HG02840 (cell line): ENCODE measurements around the gene COL17A1.

ENCODE experiments used
- ATAC-seq: cut with Tn5 transposase; IDR thresholded peaks from one replicate; pipeline ENCODE4 v1.9.1; 2021; ENCODE audit warnings: mild to moderate bottlenecking, moderate library complexity, moderate number of reproducible peaks; ENCODE audit not compliant: unreplicated experiment, low FRiP score

COL17A1 gene

DNA sequence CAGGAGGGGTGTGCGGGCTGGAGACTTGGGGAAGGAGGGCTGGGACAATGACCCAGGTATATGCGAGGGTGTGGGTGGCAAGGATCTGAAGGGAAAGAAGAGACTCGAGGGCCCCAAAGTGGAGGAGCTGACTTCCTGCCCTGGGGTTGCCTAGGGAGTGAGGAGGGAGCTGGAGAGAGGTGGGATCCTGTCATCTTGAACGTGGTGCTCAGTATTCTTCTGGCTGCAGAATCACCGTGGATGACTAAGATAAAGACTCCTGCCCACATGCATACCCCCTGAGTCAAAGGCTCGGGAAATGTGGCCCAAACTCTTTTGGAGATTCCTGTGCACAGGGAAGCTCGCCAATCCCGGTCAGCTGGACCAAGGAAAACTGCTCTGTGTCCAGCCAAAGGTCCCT is 31.2 kb downstream of the COL17A1 start:
- ATAC-seq = no peak

DNA sequence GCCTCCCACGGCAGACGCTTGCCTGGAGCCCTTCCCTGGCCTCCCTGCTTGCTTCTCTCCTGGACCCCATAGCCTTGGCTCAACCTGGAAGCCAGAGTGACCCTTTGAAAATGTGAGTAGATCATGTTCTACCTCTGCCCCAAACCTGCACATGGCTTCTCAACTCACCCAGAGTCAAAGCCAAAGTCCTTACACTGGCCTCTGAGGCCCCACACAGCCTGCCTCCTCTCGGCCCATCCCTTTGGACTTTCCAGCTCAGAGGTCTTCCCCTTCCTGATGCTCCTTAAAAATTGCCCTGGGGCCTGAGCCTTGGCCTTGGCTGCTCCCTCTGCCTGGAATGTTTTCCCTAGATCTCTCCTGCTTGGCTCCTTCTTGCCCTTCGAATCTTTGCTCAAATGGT is 32.5 kb downstream of the COL17A1 start:
- no peak for ATAC-seq

DNA sequence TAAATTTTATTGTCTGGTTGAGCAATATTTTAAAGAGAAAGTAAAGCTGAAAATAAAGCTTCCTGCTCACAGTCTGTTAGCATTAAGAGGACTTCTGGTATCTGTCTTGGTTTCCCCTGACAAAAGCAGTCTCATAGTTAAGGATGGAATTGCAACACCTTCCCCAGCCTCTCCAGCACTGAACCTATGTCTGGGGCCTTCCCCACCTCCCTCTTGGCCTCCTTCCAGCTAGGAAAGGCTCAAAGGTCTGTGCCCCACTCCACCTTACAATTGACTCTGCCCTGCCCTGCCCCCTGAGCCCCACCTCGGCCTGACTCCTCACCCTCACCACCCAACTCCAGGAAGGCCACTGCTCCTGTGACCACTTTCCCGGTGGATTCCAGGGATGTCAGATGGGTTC is 33.2 kb downstream of the COL17A1 start:
- no peak for ATAC-seq

DNA sequence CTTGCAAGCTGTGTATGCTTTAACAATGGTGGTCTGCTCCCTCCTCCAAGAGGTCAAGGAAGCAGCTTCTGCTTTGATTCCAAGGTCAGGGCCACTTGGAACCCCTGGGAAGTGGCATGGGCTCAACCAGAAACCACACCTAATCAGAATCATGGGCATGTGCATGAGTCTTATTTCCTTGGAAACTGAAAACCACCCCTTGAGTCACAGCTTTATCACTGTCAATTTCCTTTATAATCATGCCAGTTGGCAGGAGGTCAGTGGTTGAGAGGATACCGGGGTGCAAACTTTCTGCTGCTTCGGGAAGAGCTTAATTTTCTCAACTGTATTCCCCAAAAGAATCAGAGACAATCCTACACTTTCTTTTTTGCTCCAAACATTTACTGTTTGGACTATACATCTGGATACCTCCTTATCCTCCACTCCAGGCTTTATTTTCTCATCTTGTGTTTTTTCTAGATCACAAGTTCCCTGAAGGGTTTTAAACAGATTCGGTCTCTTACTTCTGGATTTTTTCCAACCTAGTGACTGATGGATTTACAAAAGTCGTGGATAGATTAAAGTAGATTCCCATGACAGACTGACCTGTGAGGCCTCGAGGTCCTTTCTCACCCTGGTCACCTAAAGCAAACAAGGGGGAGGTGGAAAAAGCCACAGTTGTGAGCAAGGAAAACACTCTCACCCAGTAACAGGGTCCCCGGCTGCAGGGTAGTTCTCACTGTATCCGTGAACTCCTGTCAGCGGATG is 36.0 kb downstream of the COL17A1 start:
- ATAC-seq = no peak

DNA sequence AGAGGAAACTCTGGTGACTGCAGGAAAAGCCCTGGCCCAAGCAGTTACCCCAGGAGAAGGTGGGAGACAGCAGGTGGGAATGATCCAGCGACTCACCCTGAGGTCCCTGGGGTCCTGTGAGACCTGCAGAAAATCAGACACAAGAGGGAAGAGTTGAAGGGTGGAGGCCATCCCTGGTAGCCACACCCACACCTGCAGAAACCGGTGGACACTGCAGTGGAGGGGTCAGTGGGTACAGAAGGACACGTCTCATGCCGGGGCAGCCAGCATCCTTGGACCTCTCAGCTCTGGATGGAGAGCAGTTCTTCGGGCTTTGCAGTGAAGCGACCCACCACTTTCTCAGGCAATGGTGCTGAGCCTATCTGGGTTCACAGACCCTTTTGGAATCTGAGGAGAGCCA is 39.0 kb downstream of the COL17A1 start:
- no peak for ATAC-seq

DNA sequence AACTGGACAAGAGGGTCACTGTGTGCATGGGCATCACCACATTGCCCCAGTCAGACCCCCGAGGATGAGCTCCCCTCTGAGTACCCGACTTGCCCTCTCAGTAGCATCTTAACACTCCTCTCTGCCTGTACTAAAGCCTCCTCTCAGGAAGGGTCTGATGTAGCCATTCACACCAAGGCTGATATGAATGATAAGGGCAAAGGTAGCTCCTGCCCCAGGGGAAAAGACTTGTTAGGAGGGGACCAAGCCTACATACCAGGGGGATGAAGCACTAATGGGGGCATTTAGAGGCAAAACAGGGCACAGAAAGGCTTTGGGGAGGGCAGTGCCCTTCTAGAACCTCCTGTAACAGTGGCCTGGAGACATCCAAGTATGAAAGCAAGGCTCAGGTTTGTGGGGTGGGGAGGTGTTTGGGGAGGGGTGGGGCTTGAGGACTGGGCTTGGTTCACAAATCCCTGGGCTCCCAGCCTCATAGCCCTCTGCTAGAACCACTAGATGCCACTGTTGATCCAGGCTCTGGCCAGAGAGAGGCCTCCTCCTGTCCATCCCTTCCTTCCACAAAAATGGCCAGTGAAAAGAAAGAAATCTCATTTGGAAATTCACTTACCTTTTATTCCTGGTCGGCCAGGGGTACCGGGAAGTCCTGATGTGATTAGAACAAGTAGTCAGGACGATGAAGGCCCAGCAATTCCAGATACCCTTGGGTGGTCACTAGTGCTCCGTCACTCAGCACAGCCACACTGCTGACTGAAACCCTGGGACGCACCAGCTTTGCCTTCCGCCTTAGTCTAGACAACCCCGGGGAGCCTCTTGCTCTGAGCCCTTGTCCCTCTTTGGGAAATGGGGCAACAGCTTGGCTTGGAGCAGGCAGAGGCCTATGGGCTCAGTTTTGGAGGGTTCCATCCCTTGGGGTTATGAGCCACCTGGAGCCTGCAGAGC is 40.3 kb downstream of the COL17A1 start:
- ATAC-seq = no peak

DNA sequence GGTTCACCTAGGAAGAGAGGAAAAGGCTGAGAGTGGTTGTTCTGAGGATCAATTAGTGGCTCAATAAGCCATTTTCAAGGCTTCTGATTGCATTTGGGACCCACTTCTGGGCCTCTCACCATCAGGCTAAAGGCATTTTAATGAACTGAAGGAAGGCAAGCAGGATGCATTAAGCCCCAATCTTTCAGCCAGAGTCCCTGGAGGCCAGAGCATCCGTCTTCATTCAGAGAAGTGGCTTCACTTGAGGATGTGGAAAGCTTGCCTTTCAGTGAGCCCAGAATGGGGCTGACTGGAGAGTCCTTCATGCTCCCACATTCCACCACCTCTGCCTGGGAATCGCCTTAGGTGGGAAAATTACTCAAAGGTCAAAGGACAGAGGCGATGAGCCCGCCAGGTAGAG is 41.8 kb downstream of the COL17A1 start:
- ATAC-seq = no peak

DNA sequence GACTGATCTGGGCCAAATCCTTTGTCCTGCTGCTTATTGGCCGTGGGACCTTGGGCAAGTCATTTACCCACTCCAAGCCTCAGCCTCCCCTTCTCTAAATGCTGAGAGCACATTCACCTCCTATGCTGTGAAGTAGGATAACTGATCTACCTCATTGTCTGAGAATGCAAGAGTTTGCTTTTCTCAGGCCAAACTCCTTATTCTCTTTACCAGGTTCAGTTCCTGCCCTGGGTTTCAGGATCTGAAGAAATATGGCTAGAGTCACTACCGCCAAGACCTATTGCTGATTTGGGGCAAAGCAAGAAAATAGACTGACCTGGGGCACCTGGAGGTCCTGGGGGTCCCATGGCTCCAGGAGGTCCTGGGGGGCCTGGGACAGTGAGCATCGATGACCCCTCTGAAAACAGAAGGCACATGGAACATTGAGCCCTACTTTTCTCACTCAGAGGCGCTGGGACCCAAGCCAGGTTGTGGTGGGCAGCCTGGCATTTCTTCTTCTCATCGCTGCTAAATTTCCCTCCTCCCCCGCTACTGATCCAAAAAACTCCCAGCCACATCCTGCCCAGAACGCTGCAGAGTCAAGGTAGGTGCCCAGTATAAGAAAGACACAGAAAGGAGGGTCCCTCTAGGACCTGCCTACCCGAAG is 42.4 kb downstream of the COL17A1 start:
- ATAC-seq = no peak

DNA sequence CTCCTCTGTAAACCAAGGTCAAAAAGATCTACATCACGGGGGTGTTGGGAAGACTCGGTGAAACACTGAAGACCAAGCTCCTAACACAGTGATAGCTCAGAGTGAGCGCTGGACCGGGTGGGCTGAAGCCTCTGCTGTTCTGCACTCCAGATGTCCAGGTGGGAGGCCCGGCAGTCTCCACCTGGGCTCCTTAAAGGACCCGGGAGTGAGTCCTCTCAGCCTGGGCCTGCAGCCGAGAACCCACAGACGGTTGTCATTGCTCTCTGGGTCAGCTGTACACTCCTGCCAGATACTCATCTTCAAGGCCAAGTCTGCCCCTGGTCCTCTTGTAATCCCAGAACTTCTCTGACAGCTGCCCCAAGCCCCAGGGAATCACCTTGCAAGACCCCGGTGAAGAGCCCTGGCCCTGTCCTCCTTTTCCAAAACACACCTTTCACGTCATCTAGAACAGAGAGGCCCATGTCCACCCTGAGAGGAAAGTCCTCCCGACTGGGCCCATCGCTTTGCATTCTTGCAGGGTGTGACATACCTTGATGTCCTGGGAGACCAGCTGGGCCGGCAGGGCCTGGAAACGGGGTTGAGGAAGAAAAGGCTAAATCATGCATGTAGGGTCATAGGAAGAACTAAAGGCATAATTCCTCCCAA is 43.7 kb downstream of the COL17A1 start:
- ATAC-seq = no peak

DNA sequence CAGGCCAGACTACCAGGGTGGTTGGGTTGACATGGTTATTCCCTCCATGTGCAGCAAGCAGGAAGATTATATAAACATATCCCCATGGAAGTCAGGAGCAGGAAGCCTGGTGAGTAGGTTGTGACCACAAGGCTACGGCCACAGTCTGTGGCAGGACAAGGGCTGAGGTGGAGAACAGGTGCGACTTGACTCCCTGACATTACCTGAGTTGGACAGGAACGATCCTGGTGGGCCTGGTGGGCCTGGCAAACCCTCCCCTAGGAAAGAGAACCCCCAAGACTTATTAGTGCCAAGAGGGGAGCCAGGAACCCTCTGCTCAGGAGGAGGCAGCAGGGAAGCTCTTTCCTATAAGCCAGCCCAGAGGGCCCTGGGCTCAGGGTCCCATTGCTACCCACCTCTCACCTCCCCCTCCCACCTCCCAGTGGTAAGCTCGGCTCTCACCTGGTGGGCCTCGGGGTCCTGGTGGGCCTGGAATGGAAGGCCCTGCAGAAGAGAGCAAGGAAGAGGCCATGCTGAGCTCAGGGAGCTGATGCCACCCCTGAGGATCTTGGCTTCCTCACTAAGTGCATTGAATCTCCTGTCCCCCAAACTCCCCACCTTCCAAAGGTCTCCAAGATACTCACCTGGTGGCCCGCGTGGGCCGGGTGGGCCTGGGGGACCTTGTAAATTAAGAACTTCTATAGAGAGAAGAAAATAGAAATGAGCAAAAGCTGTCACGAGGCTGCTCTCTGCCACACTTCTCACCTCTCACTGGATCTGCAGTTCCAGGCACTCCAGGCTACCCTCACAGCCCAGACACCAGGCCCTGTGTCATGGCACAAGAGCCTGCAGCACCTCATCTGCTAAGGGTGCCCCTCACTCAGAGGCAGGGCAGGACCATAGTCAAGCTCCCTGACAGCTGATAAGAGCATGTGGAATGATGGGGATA is 44.6 kb downstream of the COL17A1 start:
- ATAC-seq = no peak

DNA sequence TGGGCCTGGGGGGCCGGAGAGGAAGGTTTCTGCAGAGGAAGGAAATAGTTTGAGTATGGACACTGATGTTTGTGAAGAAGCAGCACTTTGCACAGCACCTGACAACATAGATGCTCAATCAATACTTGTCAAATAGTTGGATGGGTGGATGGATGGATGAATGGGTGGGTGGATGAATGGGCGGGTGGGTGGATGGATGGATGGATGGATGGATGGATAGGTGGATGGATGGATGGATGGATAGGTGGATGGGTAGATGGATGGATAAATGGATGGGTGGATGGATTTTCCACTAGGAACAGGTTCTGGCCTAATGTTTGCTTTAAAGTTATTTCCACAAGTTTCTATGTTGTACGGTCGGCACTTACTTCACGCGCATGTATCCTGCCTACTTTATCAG is 45.3 kb downstream of the COL17A1 start:
- no peak for ATAC-seq

DNA sequence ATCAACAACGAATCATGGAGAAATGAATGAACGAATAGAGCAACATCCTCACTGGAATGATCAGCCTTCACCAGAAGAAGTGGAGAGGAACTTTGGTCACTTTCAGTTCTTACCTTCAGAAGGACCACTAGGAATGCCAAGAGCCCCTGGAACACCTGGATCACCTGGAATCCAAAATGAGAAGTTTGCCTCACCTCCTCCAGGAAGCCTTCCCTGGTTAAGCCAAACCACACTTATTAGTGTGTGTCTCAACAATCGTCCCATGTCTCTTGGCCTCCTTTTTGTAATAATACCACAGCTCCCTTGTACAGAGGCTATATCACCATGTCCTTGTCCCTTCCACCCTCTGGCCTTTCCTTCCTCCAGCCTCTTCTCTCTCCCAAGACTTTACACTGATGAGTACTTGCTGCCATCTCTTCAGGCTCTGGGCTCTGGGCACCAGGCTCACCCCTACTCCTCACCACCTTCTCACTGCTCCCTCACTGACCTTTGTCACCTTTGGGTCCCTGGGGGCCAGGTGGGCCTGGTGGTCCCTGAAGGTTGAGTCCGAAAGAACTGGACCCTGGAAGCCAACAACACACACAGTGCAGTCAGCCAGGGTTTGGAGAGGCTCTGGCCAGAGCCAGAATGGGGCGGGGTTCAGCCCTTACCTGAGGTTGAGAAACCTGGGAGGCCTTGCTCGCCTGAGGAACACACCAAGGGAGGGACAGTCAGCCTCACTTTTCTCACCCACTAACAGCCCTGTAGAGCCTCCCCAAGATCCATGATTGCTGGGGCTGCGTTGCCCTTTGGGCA is 46.5 kb downstream of the COL17A1 start:
- ATAC-seq = no peak

DNA sequence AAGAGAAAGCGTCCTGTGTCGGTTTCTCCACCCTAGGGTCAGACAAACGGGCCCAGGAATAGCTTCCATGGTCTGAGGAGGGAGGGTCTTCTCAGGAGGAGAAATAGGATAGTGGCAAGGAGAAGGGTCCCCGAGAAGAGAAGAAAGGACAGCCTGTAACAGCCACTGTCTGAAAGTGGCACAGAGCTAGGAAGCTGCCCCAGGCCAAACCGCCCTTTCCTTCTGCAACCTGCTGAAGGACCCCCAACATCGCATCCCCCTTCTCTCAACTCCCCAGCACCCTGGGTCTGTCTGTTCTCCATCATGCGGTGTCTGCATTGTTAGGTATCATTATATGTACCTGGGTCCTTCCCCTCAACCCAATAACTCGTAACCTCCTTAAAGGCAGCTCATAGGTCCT is 47.1 kb downstream of the COL17A1 start:
- no peak for ATAC-seq

DNA sequence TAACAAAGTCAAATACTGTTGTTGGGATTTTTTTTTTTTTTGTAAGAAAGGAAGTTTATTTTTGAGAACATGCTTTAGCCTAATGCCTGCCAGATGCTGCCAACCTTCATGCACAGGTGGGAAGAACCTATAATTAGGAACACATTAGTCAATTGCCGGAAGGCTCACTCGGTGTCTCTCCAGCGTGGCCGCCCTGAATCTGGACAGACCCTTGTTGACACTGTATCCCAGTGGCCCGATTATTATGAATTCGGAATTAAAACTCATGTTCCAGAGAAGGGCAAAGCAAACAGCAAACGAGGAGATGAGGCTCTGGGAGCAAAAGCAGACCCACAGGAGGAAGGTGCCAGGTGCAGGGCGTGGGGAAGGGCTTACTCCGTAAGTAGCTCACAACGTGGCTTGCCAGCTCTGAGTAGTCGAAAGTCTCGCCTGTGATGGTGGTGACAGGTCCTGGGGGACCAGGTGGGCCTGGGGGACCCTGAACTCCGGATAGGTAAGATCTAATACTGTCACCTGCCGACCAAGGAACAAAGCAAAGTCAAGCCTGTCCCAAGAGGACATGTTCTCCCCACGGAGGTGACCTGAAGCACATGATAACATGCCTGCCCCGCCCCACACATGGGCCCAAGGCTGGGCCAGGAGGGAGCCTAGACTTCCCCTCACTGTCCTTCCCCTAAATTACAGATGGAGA is 48.3 kb downstream of the COL17A1 start:
- ATAC-seq = no peak

DNA sequence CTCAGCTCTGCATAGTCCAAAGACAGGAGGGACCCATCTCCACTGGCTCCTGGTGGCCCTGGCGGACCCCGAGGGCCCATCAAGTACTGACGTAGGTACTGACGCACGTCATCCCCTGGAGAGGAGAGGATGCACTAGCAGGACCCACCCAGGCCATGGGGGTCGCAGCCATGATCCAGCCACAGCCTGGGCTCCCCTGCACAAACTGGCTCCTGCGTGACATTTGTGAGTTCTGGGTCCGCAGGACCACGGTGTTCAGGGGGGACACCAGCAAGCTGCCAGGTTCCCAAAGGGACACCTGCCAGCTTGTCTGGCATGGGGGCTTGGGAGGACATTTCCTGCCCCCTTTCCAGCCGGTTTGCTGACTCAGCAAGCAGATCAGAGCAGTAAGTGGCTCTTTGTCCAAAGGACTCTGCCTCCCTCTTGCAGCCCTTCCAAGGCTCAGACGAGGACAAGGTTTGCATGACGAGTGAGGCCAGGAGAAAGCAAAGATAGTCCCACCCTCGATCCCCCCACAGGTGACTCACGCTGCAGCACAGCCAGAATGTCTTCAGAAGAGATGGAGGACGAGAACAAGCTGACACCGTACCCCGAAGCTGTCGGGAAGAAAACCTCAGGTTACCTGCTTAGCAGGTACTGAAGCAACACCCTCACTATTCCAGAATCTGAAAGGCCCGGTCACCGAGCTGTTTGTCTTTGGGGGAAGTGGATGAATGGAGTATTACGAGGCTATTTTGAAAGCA is 49.0 kb downstream of the COL17A1 start:
- no peak for ATAC-seq

DNA sequence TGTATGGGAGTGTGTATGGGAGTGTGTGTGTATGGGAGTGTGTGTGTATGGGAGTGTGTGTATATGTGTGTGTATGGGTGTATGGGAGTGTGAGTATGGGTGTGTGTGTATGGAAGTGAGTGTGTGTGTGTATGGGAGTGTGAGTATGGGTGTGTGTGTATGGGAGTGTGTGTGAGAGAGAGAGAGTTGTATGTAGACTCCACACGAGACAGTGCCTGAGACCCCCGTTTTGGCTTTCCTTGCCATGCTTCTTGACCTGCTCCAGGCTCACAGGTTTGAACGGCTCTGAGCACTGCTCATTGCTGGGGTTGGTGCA is 49.7 kb downstream of the COL17A1 start:
- no peak for ATAC-seq

DNA sequence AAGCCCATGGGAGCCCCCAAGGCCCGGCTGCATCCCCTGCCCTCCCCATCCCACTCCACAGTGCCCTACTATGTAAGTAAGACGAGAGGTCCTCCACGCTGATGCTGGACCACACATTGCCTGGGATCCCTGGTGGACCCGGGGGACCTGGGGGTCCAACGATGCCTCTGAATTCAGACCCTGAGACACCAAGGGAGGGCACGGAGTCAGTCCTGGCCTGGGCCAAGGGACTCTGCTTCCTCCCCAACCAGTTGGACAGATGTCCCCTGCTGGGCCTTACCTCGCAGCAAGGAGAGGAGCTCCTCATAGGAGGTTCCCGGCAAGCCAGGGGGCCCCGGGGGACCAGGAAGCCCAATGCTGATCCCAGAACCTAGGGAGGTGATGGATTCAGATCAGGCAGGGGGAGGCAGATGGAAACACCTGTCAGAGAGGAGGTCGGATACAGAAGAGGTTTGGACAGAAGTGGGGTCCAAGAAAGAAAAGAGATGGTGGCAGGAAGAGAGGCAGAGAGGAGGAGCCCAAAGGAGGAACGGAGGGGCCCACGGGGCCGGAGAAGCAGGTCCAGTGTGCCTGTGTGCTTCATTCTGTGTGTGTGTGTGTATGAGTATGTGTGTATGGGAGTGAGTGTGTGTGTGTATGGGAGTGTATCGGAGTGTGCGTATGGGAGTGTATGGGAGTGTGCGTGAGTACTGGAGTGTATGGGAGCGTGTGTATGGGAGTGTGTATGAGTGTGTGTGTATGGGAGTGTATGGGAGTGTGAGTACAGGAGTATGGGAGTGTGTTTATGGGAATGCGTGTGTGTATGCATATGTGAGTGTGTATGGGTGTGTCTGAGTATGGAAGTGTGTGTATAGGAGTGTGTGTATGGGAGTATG is 50.2 kb downstream of the COL17A1 start:
- ATAC-seq = no peak
